Measurements from ENCODE around the gene MANBA. TPM values are rescaled to one million over a fixed set of nuclear protein-coding genes. Genes with fewer than 3 reads are reported as not detected.

Gene MANBA
- total and polyA plus RNA-seq, 2 of the 4 experiments (the other 2 are of a cell fraction) = 11.5 to 17.2 TPM

DNA sequence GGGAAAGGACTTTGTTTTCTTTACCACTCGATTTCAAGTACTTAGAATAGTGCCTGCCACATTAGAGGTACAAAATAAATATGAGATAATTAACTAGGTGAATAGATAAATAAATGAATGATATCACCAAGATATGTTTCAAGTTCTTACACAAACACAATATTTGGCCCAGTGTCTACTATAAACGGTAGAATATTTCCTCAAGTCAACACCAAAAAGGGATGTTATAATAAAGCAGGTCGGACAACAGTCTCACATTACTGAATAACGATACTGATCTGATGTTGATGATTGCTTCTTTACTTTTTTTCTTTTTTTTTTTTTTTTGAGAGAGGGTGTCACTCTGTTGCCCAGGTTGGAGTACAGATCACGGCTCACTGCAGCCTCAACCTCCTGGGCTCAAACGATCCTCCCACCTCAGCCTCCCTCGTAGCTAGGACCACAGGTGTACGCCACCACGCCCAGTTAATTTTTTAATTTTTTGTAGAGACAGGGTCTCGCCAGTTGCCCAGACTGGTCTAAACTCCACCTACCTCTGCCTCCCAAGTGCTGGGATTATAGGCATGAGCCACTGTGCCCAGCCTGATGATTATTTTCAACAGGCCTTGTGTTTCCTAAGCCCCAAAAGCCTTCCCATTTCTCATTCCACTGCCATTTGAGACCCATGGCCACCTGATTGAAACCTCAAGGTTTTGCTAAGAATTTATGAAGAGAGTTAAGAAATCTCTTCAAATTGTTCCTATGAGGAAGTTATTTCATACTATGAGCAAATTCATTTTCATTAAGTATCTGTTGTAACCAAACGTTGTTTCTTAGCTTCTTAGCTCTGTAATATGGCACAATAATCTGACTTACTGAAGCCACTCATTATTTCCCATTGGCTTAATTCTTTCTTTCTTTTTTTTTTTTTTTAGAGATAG, 2.3 kb downstream of the MANBA start:
- Histone ChIP-seq H3K36me3 (ENCODE audit: control insufficient read depth, insufficient read depth, low read length) (no peaks in the 10 kb centered on the region), H4K5ac (ENCODE audit: low read depth, low read length) (no peak overlapping the region), H2AK5ac (ENCODE audit: low read depth, low read length) (no peak overlapping the region), H2AFZ (replicated peaks; ENCODE audit: low read length, poor library complexity) (no peak overlapping the region), H3K18ac (ENCODE audit: low read depth, low read length) (no peak overlapping the region), H3K56ac (ENCODE audit: extremely low read depth, insufficient read depth, low read length) (no peak overlapping the region), H2AK9ac (replicated peaks; ENCODE audit: low read depth, low read length, poor library complexity) (no peak overlapping the region), H4K20me1 (ENCODE audit: insufficient read depth, low read length) (peaks cover 4% of the 10 kb centered on the region; the same call in 1 of the 2 replicates), H2BK20ac (ENCODE audit: low read depth, low read length) (no peak overlapping the region), H3K9me3 (ENCODE audit: control insufficient read depth, insufficient read depth, low read length) (no peaks in the 10 kb centered on the region), H3K4ac (ENCODE audit: low read depth, low read length) (no peak overlapping the region), H2BK15ac (ENCODE audit: low read depth, low read length) (no peak overlapping the region), H3K14ac (replicated peaks; ENCODE audit: low read depth, low read length) (no peak overlapping the region), H2BK120ac (ENCODE audit: low read depth, low read length) (no peak overlapping the region), H3K9ac (ENCODE audit: low read depth, low read length) (no peak overlapping the region), H3K27me3 (ENCODE audit: control insufficient read depth, insufficient read depth, low read length) (no peaks in the 10 kb centered on the region), H3K23ac (ENCODE audit: low read depth, low read length) (no peak overlapping the region), H3K4me3 (ENCODE audit: insufficient read depth, low read depth, low read length) (no peak overlapping the region), H3K79me1 (ENCODE audit: low read depth in 1 of 2, low read length in 2 of 2) (peaks cover 16 to 46% of the 10 kb centered on the region in 2 experiments; a peak in 3 of 4 replicates), H3K9me1 (ENCODE audit: insufficient read depth, low read length) (peaks cover 10% of the 10 kb centered on the region; the same call in 1 of the 2 replicates), H2BK5ac (ENCODE audit: low read depth, low read length, poor library complexity, severe bottlenecking) (no peak overlapping the region), H3K27ac (ENCODE audit: insufficient read depth, low read length) (no peak overlapping the region), H4K91ac (ENCODE audit: insufficient read depth, low read depth, low read length) (no peak overlapping the region), H3K4me2 (ENCODE audit: low read depth, low read length) (no peak overlapping the region), H3K4me1 (ENCODE audit: control insufficient read depth, insufficient read depth, low read length) (peaks cover 7% of the 10 kb centered on the region), H4K8ac (ENCODE audit: low read depth in 2 of 2, low read length in 2 of 2) (no peak overlapping the region)
- ChIA-PET POLR2A (ENCODE audit: unreplicated experiment) (no interaction called here), CTCF (interaction anchor here (0.8 kb wide), 1 partner anchor 90 kb away, joined by 3 read pairs; no protein-coding TSS in a partner anchor)
- in situ Hi-C loops (cut with MboI; ENCODE audit: low sequenced_read_pairs) = no loop called here
- ATAC-seq (ENCODE audit: low read depth) (no peak), DNase-seq (no peak)
- WGBS, 2 experiments (ENCODE audit: extremely low coverage in 2 of 2, insufficient read length in 1 of 2) = no CpG with 5 or more reads among the region's 11 CpGs
- intact Hi-C loops (cut with micrococcal nuclease) = no loop called here
- dilution Hi-C loops (cut with HindIII; ENCODE audit: low sequenced_read_pairs, unreplicated experiment) = no loop called here
- TF ChIP-seq BHLHE40 (IDR thresholded peaks at IDR 0.05; ENCODE audit: low read depth, low read length) = no peak
- TF ChIP-seq RFX5 (IDR thresholded peaks at IDR 0.05; ENCODE audit: low read depth, low read length) = no peak
- TF ChIP-seq POLR2A (IDR thresholded peaks at IDR 0.05; ENCODE audit: low read depth, low read length) = no peak
- TF ChIP-seq, protein P1, sequence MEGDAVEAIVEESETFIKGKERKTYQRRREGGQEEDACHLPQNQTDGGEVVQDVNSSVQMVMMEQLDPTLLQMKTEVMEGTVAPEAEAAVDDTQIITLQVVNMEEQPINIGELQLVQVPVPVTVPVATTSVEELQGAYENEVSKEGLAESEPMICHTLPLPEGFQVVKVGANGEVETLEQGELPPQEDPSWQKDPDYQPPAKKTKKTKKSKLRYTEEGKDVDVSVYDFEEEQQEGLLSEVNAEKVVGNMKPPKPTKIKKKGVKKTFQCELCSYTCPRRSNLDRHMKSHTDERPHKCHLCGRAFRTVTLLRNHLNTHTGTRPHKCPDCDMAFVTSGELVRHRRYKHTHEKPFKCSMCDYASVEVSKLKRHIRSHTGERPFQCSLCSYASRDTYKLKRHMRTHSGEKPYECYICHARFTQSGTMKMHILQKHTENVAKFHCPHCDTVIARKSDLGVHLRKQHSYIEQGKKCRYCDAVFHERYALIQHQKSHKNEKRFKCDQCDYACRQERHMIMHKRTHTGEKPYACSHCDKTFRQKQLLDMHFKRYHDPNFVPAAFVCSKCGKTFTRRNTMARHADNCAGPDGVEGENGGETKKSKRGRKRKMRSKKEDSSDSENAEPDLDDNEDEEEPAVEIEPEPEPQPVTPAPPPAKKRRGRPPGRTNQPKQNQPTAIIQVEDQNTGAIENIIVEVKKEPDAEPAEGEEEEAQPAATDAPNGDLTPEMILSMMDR (conservative IDR thresholded peaks at IDR 0.05; ENCODE audit: low read depth, low read length) = no peak
- TF ChIP-seq FOS (IDR thresholded peaks at IDR 0.05; ENCODE audit: low read depth, low read length) = no peak
- no peak for TF ChIP-seq NFE2L2 (IDR thresholded peaks at IDR 0.05; ENCODE audit: low read depth, low read length)
- no peak for TF ChIP-seq CEBPB (IDR thresholded peaks at IDR 0.05; ENCODE audit: low read depth, low read length)
- TF ChIP-seq RCOR1 (IDR thresholded peaks at IDR 0.05; ENCODE audit: insufficient replicate concordance, low read length) = no peak
- TF ChIP-seq MXI1 (IDR thresholded peaks at IDR 0.05; ENCODE audit: borderline replicate concordance, low read depth, low read length) = no peak
- no peak for TF ChIP-seq RAD21 (IDR thresholded peaks at IDR 0.05; ENCODE audit: low read length)
- TF ChIP-seq, protein P2, sequence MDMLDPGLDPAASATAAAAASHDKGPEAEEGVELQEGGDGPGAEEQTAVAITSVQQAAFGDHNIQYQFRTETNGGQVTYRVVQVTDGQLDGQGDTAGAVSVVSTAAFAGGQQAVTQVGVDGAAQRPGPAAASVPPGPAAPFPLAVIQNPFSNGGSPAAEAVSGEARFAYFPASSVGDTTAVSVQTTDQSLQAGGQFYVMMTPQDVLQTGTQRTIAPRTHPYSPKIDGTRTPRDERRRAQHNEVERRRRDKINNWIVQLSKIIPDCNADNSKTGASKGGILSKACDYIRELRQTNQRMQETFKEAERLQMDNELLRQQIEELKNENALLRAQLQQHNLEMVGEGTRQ (IDR thresholded peaks at IDR 0.05; ENCODE audit: low read depth, low read length) = no peak
- BruUV-seq (replicated peaks) = no TSS peak
